K562 (cell line): ENCODE data around the gene USP2. TPM values are rescaled to one million over a fixed set of nuclear protein-coding genes. Genes with fewer than 3 reads are reported as not detected.

Experiments
- MEF2A ChIP-seq: IDR thresholded peaks from 2 replicates; pipeline ENCODE4 v1.6.1; 2011; ENCODE audit warnings: low read depth, mild to moderate bottlenecking, low read length, moderate library complexity; ENCODE audit not compliant: control insufficient read depth
- PCBP2 ChIP-seq: fragments of 200-400 bp; formaldehyde crosslinking; IDR thresholded peaks from 2 replicates; pipeline ENCODE4 v1.6.1; 2018; ENCODE audit warnings: low read length, low read depth, mild to moderate bottlenecking, moderate library complexity; ENCODE audit not compliant: poor library complexity, severe bottlenecking
- POLR2B ChIP-seq: fragments of 450-650 bp; IDR thresholded peaks from 2 replicates; pipeline ENCODE4 v1.6.1; 2018; ENCODE audit warnings: low read depth; ENCODE audit not compliant: partially characterized antibody
- RAD21 ChIP-seq, 2 experiments: fragments of 250-450 bp in 1 of 2; fragments of 450-650 bp in 1 of 2; sonication (Bioruptor Pico) in 1 of 2; formaldehyde crosslinking in 1 of 2; IDR thresholded peaks in 1 of 2; conservative IDR thresholded peaks in 1 of 2; 2 replicates each; pipeline versions ENCODE4 v1.4.0 to v1.8.0; 2020 to 2022; ENCODE audit warnings: mild to moderate bottlenecking in 2 of 2, moderate library complexity in 1 of 2
- SAP30 ChIP-seq: fragments of 200-600 bp; sonication (generic); IDR thresholded peaks from 2 replicates; pipeline ENCODE4 v1.6.1; 2012; ENCODE audit warnings: borderline replicate concordance, low read depth, mild to moderate bottlenecking, moderate library complexity, low read length, control low read depth, inconsistent platforms; ENCODE audit not compliant: insufficient read depth, poor library complexity, severe bottlenecking
- SRSF1 ChIP-seq: fragments of 200-400 bp; formaldehyde crosslinking; IDR thresholded peaks from 2 replicates; pipeline ENCODE4 v1.6.1; 2017; ENCODE audit warnings: mild to moderate bottlenecking, low read depth, low read length, moderate library complexity
- U2AF1 ChIP-seq: fragments of 200-400 bp; formaldehyde crosslinking; optimal IDR thresholded peaks from 2 replicates; pipeline ENCODE3; 2017; ENCODE audit warnings: mild to moderate bottlenecking, low read depth, low read length, moderate library complexity
- ZNF445 ChIP-seq: fragments of 250-450 bp; sonication (Bioruptor Pico); IDR thresholded peaks from 2 replicates; pipeline ENCODE4 v1.4.0; 2020; ENCODE audit warnings: low read depth, mild to moderate bottlenecking, moderate library complexity
- ZNF75A ChIP-seq: fragments of 450-650 bp; formaldehyde crosslinking; IDR thresholded peaks from 2 replicates; pipeline ENCODE4 v1.4.0; 2020; ENCODE audit warnings: mild to moderate bottlenecking
- polyA plus RNA-seq, 8 experiments: library from polyadenylated mRNA; depleted of rRNA in 4 of 8; stranded (reverse) in 5 of 8; unstranded in 3 of 8; fragments of >200 nt; fragmentation: Nextera tagmentation in 2 of 8; fragmentation: Illumina TruSeq in 1 of 8; extraction: Ambion mirVana in 2 of 8; extraction: Trizol in 1 of 8; gene quantifications; 2 replicates each; pipeline versions ENCODE4 v1.2.1 to v1.2.3, GENCODE V29; 2011 to 2014; ENCODE audit warnings: inconsistent platforms in 1 of 8, missing spikeins in 1 of 8
- total RNA-seq, 7 experiments: library from RNA; depleted of rRNA in 6 of 7; stranded (reverse); fragments of >200 nt in 6 of 7; fragmentation: Illumina TruSeq in 2 of 7; extraction: Trizol in 2 of 7; gene quantifications; 2 replicates each; pipeline versions ENCODE4 v1.2.1 to v1.2.3, GENCODE V29; 2011 to 2021; ENCODE audit warnings: low replicate concordance in 1 of 7
- TF ChIP-seq, protein P1 (sequence below): fragments of 450-650 bp; IDR thresholded peaks from 2 replicates; pipeline ENCODE4 v1.6.1; 2016; ENCODE audit warnings: low read depth
- TF ChIP-seq, protein P2 (sequence below): sonication (generic); formaldehyde crosslinking; IDR thresholded peaks from 2 replicates; pipeline ENCODE4 v1.8.0; 2022; ENCODE audit warnings: missing genetic modification reagents, mild to moderate bottlenecking, borderline replicate concordance
- TF ChIP-seq, protein P3 (sequence below): sonication (generic); formaldehyde crosslinking; IDR thresholded peaks from 2 replicates; pipeline ENCODE4 v1.8.1; 2022; ENCODE audit warnings: missing genetic modification reagents
- TF ChIP-seq, protein P4 (sequence below): sonication (generic); formaldehyde crosslinking; IDR thresholded peaks from 2 replicates; pipeline ENCODE4 v1.8.0; 2022; ENCODE audit warnings: mild to moderate bottlenecking, low read depth, missing genetic modification reagents
- TF ChIP-seq, protein P5 (sequence below): sonication (generic); formaldehyde crosslinking; IDR thresholded peaks from 2 replicates; pipeline ENCODE4 v1.8.0; 2022; ENCODE audit warnings: mild to moderate bottlenecking, missing genetic modification reagents

Gene USP2
- total and polyA plus RNA-seq, 9 of the 15 experiments (the other 6 are each of a cell fraction or from before 2014, with no cell fraction given): 2.8 to 16.9 (median 3.9) TPM

DNA sequence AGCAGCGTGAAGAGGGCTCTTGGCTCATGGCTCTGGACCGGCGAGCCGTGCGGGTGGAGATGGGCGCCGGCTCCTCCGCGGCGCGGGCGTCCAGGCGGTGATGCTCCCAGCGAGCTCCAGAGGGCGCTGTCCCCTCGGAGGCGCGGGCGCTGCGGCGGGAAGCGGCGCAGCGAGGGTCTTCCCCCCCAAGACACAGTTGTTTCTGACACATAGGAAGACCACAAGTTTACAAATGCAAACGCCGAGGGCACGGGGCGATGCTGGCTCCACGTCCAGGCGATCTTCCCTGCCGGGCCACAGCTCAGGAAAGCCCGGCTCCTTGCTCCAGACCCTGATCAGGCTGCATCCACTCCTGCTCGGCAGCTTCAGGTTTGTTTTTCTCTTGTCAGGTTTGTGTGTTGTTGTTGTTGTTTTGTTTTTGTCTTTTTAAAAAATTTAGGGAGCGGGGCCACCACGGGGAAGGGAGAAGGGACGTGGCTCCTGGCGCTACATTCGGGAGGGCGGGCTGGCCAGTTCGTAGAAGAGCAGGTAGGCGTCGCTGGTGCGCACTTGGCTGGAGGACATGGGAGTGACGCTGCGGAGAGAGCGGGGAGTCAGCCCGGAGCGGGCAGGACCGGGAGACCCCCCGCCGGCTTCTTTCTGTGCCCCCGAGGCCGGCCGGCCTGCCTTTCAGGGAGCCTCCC lies 25.0 kb downstream of the USP2 start (continued):
- TF ChIP-seq, protein P1, sequence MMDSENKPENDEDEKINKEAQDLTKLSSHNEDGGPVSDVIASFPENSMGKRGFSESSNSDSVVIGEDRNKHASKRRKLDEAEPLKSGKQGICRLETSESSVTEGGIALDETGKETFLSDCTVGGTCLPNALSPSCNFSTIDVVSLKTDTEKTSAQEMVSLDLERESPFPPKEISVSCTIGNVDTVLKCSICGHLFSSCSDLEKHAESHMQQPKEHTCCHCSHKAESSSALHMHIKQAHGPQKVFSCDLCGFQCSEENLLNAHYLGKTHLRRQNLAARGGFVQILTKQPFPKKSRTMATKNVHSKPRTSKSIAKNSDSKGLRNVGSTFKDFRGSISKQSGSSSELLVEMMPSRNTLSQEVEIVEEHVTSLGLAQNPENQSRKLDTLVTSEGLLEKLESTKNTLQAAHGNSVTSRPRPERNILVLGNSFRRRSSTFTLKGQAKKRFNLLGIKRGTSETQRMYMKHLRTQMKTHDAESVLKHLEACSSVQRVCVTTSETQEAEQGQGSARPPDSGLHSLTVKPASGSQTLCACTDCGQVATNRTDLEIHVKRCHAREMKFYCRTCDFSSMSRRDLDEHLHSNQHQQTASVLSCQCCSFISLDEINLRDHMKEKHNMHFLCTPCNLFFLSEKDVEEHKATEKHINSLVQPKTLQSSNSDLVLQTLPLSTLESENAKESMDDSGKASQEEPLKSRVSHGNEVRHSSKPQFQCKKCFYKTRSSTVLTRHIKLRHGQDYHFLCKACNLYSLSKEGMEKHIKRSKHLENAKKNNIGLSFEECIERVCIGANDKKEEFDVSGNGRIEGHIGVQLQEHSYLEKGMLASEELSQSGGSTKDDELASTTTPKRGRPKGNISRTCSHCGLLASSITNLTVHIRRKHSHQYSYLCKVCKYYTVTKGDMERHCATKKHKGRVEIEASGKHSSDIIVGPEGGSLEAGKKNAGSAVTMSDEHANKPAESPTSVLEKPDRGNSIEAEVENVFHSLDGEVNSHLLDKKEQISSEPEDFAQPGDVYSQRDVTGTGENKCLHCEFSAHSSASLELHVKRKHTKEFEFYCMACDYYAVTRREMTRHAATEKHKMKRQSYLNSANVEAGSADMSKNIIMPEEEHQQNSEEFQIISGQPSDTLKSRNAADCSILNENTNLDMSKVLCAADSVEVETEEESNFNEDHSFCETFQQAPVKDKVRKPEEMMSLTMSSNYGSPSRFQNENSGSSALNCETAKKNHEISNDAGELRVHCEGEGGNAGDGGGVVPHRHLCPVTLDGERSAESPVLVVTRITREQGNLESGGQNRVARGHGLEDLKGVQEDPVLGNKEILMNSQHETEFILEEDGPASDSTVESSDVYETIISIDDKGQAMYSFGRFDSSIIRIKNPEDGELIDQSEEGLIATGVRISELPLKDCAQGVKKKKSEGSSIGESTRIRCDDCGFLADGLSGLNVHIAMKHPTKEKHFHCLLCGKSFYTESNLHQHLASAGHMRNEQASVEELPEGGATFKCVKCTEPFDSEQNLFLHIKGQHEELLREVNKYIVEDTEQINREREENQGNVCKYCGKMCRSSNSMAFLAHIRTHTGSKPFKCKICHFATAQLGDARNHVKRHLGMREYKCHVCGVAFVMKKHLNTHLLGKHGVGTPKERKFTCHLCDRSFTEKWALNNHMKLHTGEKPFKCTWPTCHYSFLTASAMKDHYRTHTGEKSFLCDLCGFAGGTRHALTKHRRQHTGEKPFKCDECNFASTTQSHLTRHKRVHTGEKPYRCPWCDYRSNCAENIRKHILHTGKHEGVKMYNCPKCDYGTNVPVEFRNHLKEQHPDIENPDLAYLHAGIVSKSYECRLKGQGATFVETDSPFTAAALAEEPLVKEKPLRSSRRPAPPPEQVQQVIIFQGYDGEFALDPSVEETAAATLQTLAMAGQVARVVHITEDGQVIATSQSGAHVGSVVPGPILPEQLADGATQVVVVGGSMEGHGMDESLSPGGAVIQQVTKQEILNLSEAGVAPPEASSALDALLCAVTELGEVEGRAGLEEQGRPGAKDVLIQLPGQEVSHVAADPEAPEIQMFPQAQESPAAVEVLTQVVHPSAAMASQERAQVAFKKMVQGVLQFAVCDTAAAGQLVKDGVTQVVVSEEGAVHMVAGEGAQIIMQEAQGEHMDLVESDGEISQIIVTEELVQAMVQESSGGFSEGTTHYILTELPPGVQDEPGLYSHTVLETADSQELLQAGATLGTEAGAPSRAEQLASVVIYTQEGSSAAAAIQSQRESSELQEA: no peak
- TF ChIP-seq, protein P2, sequence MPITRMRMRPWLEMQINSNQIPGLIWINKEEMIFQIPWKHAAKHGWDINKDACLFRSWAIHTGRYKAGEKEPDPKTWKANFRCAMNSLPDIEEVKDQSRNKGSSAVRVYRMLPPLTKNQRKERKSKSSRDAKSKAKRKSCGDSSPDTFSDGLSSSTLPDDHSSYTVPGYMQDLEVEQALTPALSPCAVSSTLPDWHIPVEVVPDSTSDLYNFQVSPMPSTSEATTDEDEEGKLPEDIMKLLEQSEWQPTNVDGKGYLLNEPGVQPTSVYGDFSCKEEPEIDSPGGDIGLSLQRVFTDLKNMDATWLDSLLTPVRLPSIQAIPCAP (CRISPR knock-in tag): no peak
- no peak for TF ChIP-seq U2AF1
- TF ChIP-seq, protein P3, sequence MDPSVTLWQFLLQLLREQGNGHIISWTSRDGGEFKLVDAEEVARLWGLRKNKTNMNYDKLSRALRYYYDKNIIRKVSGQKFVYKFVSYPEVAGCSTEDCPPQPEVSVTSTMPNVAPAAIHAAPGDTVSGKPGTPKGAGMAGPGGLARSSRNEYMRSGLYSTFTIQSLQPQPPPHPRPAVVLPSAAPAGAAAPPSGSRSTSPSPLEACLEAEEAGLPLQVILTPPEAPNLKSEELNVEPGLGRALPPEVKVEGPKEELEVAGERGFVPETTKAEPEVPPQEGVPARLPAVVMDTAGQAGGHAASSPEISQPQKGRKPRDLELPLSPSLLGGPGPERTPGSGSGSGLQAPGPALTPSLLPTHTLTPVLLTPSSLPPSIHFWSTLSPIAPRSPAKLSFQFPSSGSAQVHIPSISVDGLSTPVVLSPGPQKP (CRISPR knock-in tag): no peak
- TF ChIP-seq ZNF75A: no peak
- TF ChIP-seq, protein P4, sequence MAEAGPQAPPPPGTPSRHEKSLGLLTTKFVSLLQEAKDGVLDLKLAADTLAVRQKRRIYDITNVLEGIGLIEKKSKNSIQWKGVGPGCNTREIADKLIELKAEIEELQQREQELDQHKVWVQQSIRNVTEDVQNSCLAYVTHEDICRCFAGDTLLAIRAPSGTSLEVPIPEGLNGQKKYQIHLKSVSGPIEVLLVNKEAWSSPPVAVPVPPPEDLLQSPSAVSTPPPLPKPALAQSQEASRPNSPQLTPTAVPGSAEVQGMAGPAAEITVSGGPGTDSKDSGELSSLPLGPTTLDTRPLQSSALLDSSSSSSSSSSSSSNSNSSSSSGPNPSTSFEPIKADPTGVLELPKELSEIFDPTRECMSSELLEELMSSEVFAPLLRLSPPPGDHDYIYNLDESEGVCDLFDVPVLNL (CRISPR knock-in tag): 0 out of 2 replicates have a peak, but pooled peaks have one; percentile 30
- no peak for TF ChIP-seq MEF2A
- no peak for TF ChIP-seq POLR2B
- TF ChIP-seq, protein P5, sequence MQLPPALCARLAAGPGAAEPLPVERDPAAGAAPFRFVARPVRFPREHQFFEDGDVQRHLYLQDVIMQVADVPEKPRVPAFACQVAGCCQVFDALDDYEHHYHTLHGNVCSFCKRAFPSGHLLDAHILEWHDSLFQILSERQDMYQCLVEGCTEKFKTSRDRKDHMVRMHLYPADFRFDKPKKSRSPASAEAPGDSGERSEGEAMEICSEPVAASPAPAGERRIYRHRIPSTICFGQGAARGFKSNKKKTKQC (CRISPR knock-in tag): 0 out of 2 replicates have a peak, but pooled peaks have one; percentile 32
- no peak for TF ChIP-seq SAP30
- TF ChIP-seq SRSF1: no peak
- peak; percentile 89 to 90 for TF ChIP-seq RAD21 (CRISPR knock-in tag; conservative IDR thresholded peaks at IDR 0.05 in 1 of 2, IDR thresholded peaks at IDR 0.05 in 1 of 2)
- TF ChIP-seq ZNF445 (CRISPR knock-in tag): no peak
- TF ChIP-seq PCBP2: no peak
